H9 (cell line): Measurements from ENCODE around the gene UBAC2. TPM values are rescaled to one million over a fixed set of nuclear protein-coding genes. Genes with fewer than 3 reads are reported as not detected.

ENCODE experiments used
- DNase-seq: peaks from one replicate; pipeline ENCODE4 v3.0.0-alpha.2; 2017
- H2AFZ ChIP-seq: one replicate; pipeline ENCODE4 v1.6.1; 2013; ENCODE audit warnings: mild to moderate bottlenecking, low read length, control low read depth, moderate library complexity
- H2AK5ac ChIP-seq: 2 replicates; pipeline ENCODE4 v1.6.1; 2013; ENCODE audit warnings: low read length, control low read depth, mixed read lengths; ENCODE audit not compliant: insufficient read length
- H2BK120ac ChIP-seq: one replicate; pipeline ENCODE4 v1.6.1; 2013; ENCODE audit warnings: low read depth, mild to moderate bottlenecking, low read length, control low read depth, inconsistent platforms; ENCODE audit not compliant: poor library complexity, severe bottlenecking
- H2BK12ac ChIP-seq: 2 replicates; pipeline ENCODE4 v1.6.1; 2013; ENCODE audit warnings: low read length, control low read depth, mixed read lengths, low read depth; ENCODE audit not compliant: insufficient read length
- H2BK15ac ChIP-seq: 2 replicates; pipeline ENCODE4 v1.6.1; 2013; ENCODE audit warnings: low read depth, low read length, control low read depth
- H2BK20ac ChIP-seq: one replicate; pipeline ENCODE4 v1.6.1; 2013; ENCODE audit warnings: low read depth, mild to moderate bottlenecking, low read length, control low read depth, inconsistent platforms; ENCODE audit not compliant: poor library complexity, severe bottlenecking
- H2BK5ac ChIP-seq: 2 replicates; pipeline ENCODE4 v1.6.1; 2013; ENCODE audit warnings: low read length, control low read depth, mixed read lengths; ENCODE audit not compliant: insufficient read length
- H3K14ac ChIP-seq: 2 replicates; pipeline ENCODE4 v1.6.1; 2013; ENCODE audit warnings: low read length, control low read depth; ENCODE audit not compliant: insufficient read depth
- H3K18ac ChIP-seq: 2 replicates; pipeline ENCODE4 v1.6.1; 2013; ENCODE audit warnings: low read depth, mild to moderate bottlenecking, mixed read lengths, low read length, control low read depth; ENCODE audit not compliant: insufficient read length
- H3K23ac ChIP-seq: 2 replicates; pipeline ENCODE4 v1.6.1; 2013; ENCODE audit warnings: low read length, control low read depth, mixed read lengths, low read depth; ENCODE audit not compliant: insufficient read length
- H3K23me2 ChIP-seq: 2 replicates; pipeline ENCODE4 v1.6.1; 2013; ENCODE audit warnings: low read depth, mild to moderate bottlenecking, mixed read lengths, low read length, control low read depth; ENCODE audit not compliant: insufficient read length, poor library complexity, severe bottlenecking
- H3K27ac ChIP-seq: 2 replicates; pipeline ENCODE4 v1.5.1; 2013; ENCODE audit warnings: low read length, control low read depth, mixed read lengths, low read depth; ENCODE audit not compliant: insufficient read length
- H3K27me3 ChIP-seq: 2 replicates; pipeline ENCODE4 v1.6.1; 2013; ENCODE audit warnings: low read length, control low read depth, inconsistent platforms; ENCODE audit not compliant: insufficient read depth
- H3K4ac ChIP-seq: 2 replicates; pipeline ENCODE4 v1.6.1; 2013; ENCODE audit warnings: low read depth, mild to moderate bottlenecking, control low read depth, inconsistent platforms, low read length, moderate library complexity
- H3K4me1 ChIP-seq: 2 replicates; pipeline ENCODE4 v1.6.1; 2013; ENCODE audit warnings: low read length, control low read depth, inconsistent platforms; ENCODE audit not compliant: insufficient read depth
- H3K4me2 ChIP-seq: 2 replicates; pipeline ENCODE4 v1.6.1; 2013; ENCODE audit warnings: low read length, control low read depth, mixed read lengths; ENCODE audit not compliant: insufficient read length, insufficient read depth
- H3K56ac ChIP-seq: 2 replicates; pipeline ENCODE4 v1.6.1; 2013; ENCODE audit warnings: low read depth, mild to moderate bottlenecking, mixed read lengths, low read length, control low read depth; ENCODE audit not compliant: insufficient read length
- H3K79me1 ChIP-seq: 2 replicates; pipeline ENCODE4 v1.6.1; 2013; ENCODE audit warnings: low read depth, mild to moderate bottlenecking, moderate library complexity, low read length, control low read depth, inconsistent platforms; ENCODE audit not compliant: insufficient read depth, poor library complexity, severe bottlenecking
- H3K79me2 ChIP-seq: 2 replicates; pipeline ENCODE4 v1.6.1; 2013; ENCODE audit warnings: low read length, control low read depth, inconsistent platforms; ENCODE audit not compliant: insufficient read depth
- H3K9ac ChIP-seq: 2 replicates; pipeline ENCODE4 v1.6.1; 2013; ENCODE audit warnings: low read length, control low read depth, mixed read lengths; ENCODE audit not compliant: insufficient read length; ENCODE audit errors: extremely low read depth
- H3K9me3 ChIP-seq: one replicate; pipeline ENCODE4 v1.6.1; 2013; ENCODE audit warnings: low read depth, low read length, inconsistent platforms; ENCODE audit not compliant: control insufficient read depth
- H3T11ph ChIP-seq: one replicate; pipeline ENCODE4 v1.6.1; 2013; ENCODE audit warnings: mild to moderate bottlenecking, low read length, control low read depth, inconsistent platforms
- H4K20me1 ChIP-seq: one replicate; pipeline ENCODE4 v1.6.1; 2013; ENCODE audit not compliant: control insufficient read depth, insufficient read length, insufficient read depth
- H4K5ac ChIP-seq: 2 replicates; pipeline ENCODE4 v1.6.1; 2013; ENCODE audit warnings: low read depth, mild to moderate bottlenecking, mixed read lengths, low read length, control low read depth; ENCODE audit not compliant: insufficient read length
- H4K8ac ChIP-seq: replicated peaks from 2 replicates; pipeline ENCODE4 v1.6.1; 2013; ENCODE audit warnings: low read length, control low read depth, mixed read lengths, low read depth; ENCODE audit not compliant: insufficient read length
- H4K91ac ChIP-seq: 2 replicates; pipeline ENCODE4 v1.6.1; 2013; ENCODE audit warnings: low read depth, mild to moderate bottlenecking, moderate library complexity, mixed read lengths, low read length, control low read depth; ENCODE audit not compliant: insufficient read length
- H3K27ac Mint-ChIP-seq, 3 experiments: 2 replicates in 2 of 3; 3 replicates in 1 of 3; pipeline ENCODE4 v1.8.0; 2020 to 2021; ENCODE audit warnings: mixed read lengths in 3 of 3, mild to moderate bottlenecking in 1 of 3, moderate library complexity in 1 of 3
- H3K27me3 Mint-ChIP-seq: 2 replicates; pipeline ENCODE4 v1.8.0; 2021; ENCODE audit warnings: low read depth, mild to moderate bottlenecking, moderate library complexity, mixed read lengths
- H3K36me3 Mint-ChIP-seq, 3 experiments: 2 replicates in 2 of 3; 3 replicates in 1 of 3; pipeline ENCODE4 v1.8.0; 2020 to 2021; ENCODE audit warnings: low read depth in 3 of 3, mixed read lengths in 3 of 3; ENCODE audit not compliant: insufficient read depth in 1 of 3
- H3K4me1 Mint-ChIP-seq, 2 experiments: 2 replicates each; pipeline ENCODE4 v1.8.0; 2020; ENCODE audit warnings: mixed read lengths in 2 of 2
- H3K4me3 Mint-ChIP-seq, 2 experiments: 2 replicates in 1 of 2; 3 replicates in 1 of 2; pipeline ENCODE4 v1.8.0; 2020 to 2021; ENCODE audit warnings: mild to moderate bottlenecking in 2 of 2, mixed read lengths in 2 of 2, moderate library complexity in 1 of 2
- H3K9me3 Mint-ChIP-seq, 2 experiments: 2 replicates in 1 of 2; 3 replicates in 1 of 2; pipeline ENCODE4 v1.8.0; 2020; ENCODE audit warnings: mild to moderate bottlenecking in 2 of 2, mixed read lengths in 2 of 2, moderate library complexity in 1 of 2
- CTCF ChIP-seq: fragments of 200-600 bp; sonication (generic); conservative IDR thresholded peaks from 3 replicates; pipeline ENCODE4 v1.8.0; 2021; ENCODE audit warnings: antibody characterized with exemption, mild to moderate bottlenecking
- total RNA-seq: library from RNA; stranded (reverse); gene quantifications from 2 replicates; pipeline ENCODE4 v1.2.1, GENCODE V29; 2021

UBAC2 gene
- total RNA-seq, 1 experiment from 2014 or later: 52.3 TPM

GRCh38 chr13:99297331-99297730 lies 96.7 kb downstream of the UBAC2 start:
- Histone ChIP-seq H2AK5ac (no peak overlapping the region), H4K5ac (no peak overlapping the region), H2BK5ac (no peak overlapping the region), H3K23ac (no peak overlapping the region), H3K4me1 (no peaks in the 10 kb centered on the region), H3K4ac (no peak overlapping the region), H3K4me2 (no peak overlapping the region), H2BK15ac (no peak overlapping the region), H3K79me2 (no peaks in the 10 kb centered on the region), H2BK120ac (no peak overlapping the region), H3K9ac (no peak overlapping the region), H3K27me3 (no peaks in the 10 kb centered on the region), H3K27ac (no peak overlapping the region), H4K8ac (no peak overlapping the region), H2BK12ac (no peak overlapping the region), H2AFZ (no peak overlapping the region), H2BK20ac (no peak overlapping the region), H3T11ph (no peak overlapping the region), H3K23me2 (no peaks in the 10 kb centered on the region), H3K14ac (no peak overlapping the region), H3K56ac (no peak overlapping the region), H4K91ac (no peak overlapping the region), H4K20me1 (no peaks in the 10 kb centered on the region), H3K79me1 (no peaks in the 10 kb centered on the region), H3K18ac (no peak overlapping the region), H3K9me3 (no peaks in the 10 kb centered on the region)
- Mint-ChIP-seq H3K27me3 (no peaks in the 10 kb centered on the region; the same call in 1 of the 2 replicates), H3K4me1 (peaks cover 2 to 5% of the 10 kb centered on the region in 2 experiments; a peak in 2 of 4 replicates), H3K9me3 (no peaks in the 10 kb centered on the region), H3K4me3 (no peak overlapping the region), H3K36me3 (no peaks in the 10 kb centered on the region), H3K27ac (no peak overlapping the region)
- no peak for DNase-seq
- TF ChIP-seq CTCF: no peak
